ENCODE results near the gene KIF6. TPM values are rescaled to one million over a fixed set of nuclear protein-coding genes. Genes with fewer than 3 reads are reported as not detected.
"Not testable (repeated sequence)": the region's sequence is repeated elsewhere in the genome, so short reads cannot be mapped to it uniquely, and the experiment has no call there.

Gene KIF6
- polyA plus RNA-seq, 12 donors, result 1.1 to 2.1 (median 1.6) TPM; not detected in 2

GRCh38 chr6:39499053-39499452, 226.2 kb downstream of the KIF6 start:
- DNase-seq, result no peak

GRCh38 chr6:39498096-39498495, 227.1 kb downstream of the KIF6 start:
- DNase-seq, result no peak

- no peak for DNase-seq
These were observed 228.3 kb downstream of the KIF6 start for GRCh38 chr6:39496915-39497314.

- no peak for DNase-seq
These were observed 228.8 kb downstream of the KIF6 start for GRCh38 chr6:39496456-39496855.

GRCh38 chr6:39495640-39496039, 229.6 kb downstream of the KIF6 start:
- no peak for DNase-seq

- DNase-seq, result no peak
These were observed 230.2 kb downstream of the KIF6 start for GRCh38 chr6:39494998-39495397.

GRCh38 chr6:39493777-39494176, 231.4 kb downstream of the KIF6 start:
- no peak for DNase-seq

- DNase-seq, result no peak
These were observed 232.0 kb downstream of the KIF6 start for GRCh38 chr6:39493174-39493573.

- DNase-seq, result no peak
These were observed 235.1 kb downstream of the KIF6 start for GRCh38 chr6:39490108-39490507.

GRCh38 chr6:39488255-39488879, 236.8 kb downstream of the KIF6 start:
- DNase-seq, result no peak

- no peak for DNase-seq
These were observed 240.9 kb downstream of the KIF6 start for GRCh38 chr6:39484276-39484675.

GRCh38 chr6:39479819-39480218, 245.4 kb downstream of the KIF6 start:
- DNase-seq, result not testable (repeated sequence)

GRCh38 chr6:39476670-39477069, 248.5 kb downstream of the KIF6 start:
- no peak for DNase-seq

GRCh38 chr6:39476151-39476550, 249.1 kb downstream of the KIF6 start:
- no peak for DNase-seq

GRCh38 chr6:39471954-39472659, 253.1 kb downstream of the KIF6 start:
- DNase-seq, result no peak

GRCh38 chr6:39470506-39470905, 254.7 kb downstream of the KIF6 start:
- no peak for DNase-seq

- no peak for DNase-seq
These were observed 256.8 kb downstream of the KIF6 start for GRCh38 chr6:39468385-39468784.

- no peak for DNase-seq
These were observed 258.6 kb downstream of the KIF6 start for GRCh38 chr6:39466631-39467030.

GRCh38 chr6:39465539-39465938, 259.7 kb downstream of the KIF6 start:
- no peak for DNase-seq

- no peak for DNase-seq
These were observed 261.1 kb downstream of the KIF6 start for GRCh38 chr6:39464067-39464466.

- DNase-seq, result no peak
These were observed 271.2 kb downstream of the KIF6 start for GRCh38 chr6:39453956-39454524.

- DNase-seq, result no peak
These were observed 272.0 kb downstream of the KIF6 start for GRCh38 chr6:39453241-39453640.

Measured in muscle of arm (tissue), 12 donors.